Omental fat pad (tissue), 4 donors: ENCODE measurements around the gene GOLGA3. TPM values are rescaled to one million over a fixed set of nuclear protein-coding genes. Genes with fewer than 3 reads are reported as not detected.
"Not testable (repeated sequence)": the region's sequence is repeated elsewhere in the genome, so short reads cannot be mapped to it uniquely, and the experiment has no call there.

Experiments
- ATAC-seq: fragments of 150-250 bp; one replicate; pipeline ENCODE4 v1.9.1; 2016; ENCODE audit warnings: mild to moderate bottlenecking, moderate library complexity; ENCODE audit not compliant: low FRiP score
- DNase-seq: peaks from one replicate; pipeline ENCODE4 v3.0.0-alpha.2; 2019; ENCODE audit warnings: low spot score
- total RNA-seq, 4 donors: library from RNA; depleted of rRNA; stranded (reverse); fragments of >200 nt; gene quantifications; one replicate each; pipeline ENCODE4 v1.1.0, GENCODE V29; 2016
- TF ChIP-seq, protein P1 (sequence below), 3 donors: fragments of 450-650 bp; IDR thresholded peaks; one replicate each; pipeline ENCODE4 v1.5.1; 2016 to 2017; ENCODE audit warnings: antibody characterized with exemption in 3 of 3, mild to moderate bottlenecking in 3 of 3, moderate library complexity in 2 of 3

The GOLGA3 gene, protein sequence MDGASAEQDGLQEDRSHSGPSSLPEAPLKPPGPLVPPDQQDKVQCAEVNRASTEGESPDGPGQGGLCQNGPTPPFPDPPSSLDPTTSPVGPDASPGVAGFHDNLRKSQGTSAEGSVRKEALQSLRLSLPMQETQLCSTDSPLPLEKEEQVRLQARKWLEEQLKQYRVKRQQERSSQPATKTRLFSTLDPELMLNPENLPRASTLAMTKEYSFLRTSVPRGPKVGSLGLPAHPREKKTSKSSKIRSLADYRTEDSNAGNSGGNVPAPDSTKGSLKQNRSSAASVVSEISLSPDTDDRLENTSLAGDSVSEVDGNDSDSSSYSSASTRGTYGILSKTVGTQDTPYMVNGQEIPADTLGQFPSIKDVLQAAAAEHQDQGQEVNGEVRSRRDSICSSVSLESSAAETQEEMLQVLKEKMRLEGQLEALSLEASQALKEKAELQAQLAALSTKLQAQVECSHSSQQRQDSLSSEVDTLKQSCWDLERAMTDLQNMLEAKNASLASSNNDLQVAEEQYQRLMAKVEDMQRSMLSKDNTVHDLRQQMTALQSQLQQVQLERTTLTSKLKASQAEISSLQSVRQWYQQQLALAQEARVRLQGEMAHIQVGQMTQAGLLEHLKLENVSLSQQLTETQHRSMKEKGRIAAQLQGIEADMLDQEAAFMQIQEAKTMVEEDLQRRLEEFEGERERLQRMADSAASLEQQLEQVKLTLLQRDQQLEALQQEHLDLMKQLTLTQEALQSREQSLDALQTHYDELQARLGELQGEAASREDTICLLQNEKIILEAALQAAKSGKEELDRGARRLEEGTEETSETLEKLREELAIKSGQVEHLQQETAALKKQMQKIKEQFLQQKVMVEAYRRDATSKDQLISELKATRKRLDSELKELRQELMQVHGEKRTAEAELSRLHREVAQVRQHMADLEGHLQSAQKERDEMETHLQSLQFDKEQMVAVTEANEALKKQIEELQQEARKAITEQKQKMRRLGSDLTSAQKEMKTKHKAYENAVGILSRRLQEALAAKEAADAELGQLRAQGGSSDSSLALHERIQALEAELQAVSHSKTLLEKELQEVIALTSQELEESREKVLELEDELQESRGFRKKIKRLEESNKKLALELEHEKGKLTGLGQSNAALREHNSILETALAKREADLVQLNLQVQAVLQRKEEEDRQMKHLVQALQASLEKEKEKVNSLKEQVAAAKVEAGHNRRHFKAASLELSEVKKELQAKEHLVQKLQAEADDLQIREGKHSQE (N-terminal part only)
- total RNA-seq: 100 to 1,000 TPM in 1 of 4 donors, 10 to 100 TPM in 3; 55.0 to 136 (median 72.5) TPM

DNA sequence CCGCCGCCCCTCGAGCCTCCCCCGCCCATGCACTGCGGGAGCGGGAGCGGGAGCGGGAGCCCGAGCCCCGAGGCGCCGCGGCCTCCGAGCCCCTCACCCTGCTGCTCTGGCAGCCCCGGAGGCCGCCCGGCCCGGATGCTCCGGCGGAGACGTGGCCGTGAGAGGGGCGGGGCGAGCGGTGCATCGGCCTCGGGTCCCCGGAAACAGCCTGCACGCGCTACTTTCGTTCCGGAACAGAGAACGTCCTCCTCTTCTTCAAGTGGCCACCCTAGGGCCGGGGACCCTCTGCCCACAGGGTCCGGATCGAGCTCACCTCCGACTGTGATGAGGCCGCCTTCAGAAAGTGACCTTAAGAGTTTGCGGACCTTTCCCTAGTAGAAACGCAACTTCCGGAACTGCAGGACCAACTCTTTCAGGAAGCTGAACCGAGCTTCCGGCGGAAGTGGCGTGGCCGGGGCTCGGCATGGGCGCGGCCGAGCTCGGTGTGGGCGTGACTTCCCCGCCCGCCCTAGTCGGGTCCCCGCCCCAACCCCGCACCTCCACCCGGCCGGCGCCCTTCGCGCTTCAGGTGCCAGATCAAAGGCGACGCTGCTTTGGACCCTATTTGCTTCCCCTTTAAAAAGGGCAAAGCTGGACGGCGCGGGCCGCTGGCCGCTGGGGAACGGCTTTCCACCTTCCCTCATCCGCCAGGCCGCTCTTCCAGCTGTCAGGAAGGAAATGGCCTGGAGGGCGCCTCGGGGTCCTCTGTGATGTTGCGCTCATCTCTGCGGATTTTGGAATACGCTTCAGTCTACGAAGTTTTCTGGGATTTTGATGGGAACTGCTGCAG, at the start of gene GOLGA3:
Gene GOLGA3, minus strand, starts transcription at position 164 of the 829 bp plus-strand sequence. CDS start 6,741 bp downstream, outside the sequence.
- ATAC-seq (peak; percentile 95), DNase-seq (peak; percentile 93)
- TF ChIP-seq, protein P1, sequence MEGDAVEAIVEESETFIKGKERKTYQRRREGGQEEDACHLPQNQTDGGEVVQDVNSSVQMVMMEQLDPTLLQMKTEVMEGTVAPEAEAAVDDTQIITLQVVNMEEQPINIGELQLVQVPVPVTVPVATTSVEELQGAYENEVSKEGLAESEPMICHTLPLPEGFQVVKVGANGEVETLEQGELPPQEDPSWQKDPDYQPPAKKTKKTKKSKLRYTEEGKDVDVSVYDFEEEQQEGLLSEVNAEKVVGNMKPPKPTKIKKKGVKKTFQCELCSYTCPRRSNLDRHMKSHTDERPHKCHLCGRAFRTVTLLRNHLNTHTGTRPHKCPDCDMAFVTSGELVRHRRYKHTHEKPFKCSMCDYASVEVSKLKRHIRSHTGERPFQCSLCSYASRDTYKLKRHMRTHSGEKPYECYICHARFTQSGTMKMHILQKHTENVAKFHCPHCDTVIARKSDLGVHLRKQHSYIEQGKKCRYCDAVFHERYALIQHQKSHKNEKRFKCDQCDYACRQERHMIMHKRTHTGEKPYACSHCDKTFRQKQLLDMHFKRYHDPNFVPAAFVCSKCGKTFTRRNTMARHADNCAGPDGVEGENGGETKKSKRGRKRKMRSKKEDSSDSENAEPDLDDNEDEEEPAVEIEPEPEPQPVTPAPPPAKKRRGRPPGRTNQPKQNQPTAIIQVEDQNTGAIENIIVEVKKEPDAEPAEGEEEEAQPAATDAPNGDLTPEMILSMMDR (IDR thresholded peaks at IDR 0.05): no peak

DNA sequence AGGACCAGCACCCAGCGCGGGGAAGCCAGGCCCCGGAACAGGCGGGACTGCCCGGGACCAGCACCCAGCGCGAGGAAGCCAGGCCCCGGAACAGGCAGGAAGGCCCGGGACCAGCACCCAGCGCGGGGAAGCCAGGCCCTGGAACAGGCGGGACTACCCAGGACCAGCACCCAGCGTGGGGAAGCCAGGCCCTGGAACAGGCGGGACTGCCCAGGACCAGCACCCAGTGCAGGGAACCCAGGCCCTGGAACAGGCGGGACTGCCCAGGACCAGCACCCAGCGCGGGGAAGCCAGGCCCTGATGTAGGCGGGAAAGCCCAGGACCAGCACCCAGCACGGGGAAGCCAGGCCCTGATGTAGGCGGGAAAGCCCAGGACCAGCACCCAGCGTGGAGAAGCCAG, 46.0 kb upstream of the GOLGA3 start:
- not testable (repeated sequence) for ATAC-seq, DNase-seq

DNA sequence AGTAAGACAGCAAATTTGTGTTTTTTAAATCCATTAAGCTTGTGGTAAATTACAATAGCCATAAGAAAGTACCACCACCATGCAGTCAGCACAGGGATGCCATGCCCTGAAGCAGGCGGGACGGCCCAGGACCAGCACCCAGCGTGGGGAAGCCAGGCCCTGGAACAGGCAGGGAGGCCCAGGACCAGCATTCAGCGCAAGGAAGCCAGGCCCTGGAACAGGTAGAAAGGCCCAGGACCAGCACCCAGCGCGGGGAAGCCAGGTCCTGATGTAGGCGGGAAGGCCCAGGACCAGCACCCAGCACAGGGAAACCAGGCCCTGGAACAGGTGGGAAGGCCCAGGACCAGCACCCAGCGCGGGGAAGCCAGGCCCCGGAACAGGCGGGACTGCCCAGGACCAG, 45.5 kb upstream of the GOLGA3 start:
- ATAC-seq: no peak
- DNase-seq: no peak
- TF ChIP-seq, protein P1 (IDR thresholded peaks at IDR 0.05): no peak

DNA sequence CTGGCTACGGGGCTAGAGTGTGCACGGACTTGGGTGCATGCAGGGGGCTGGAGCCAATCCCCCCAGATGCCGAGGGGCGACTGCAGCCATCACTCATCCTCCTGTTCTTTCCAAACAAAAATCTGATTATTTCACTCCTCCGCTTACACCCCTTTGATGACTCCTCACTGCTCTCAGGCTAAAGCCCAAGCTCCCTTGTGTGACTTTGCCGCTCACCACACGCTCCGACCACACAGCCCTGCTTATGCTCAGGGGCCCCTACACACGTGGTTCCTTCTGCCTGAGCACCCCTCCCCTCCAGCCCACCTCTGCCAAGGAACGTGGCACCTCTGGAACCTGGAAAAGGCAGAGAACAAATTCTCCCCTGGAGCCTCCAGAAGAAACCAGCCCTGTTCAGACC, 45.1 kb upstream of the GOLGA3 start:
- TF ChIP-seq, protein P1 (IDR thresholded peaks at IDR 0.05): no peak
- no peak for DNase-seq
- ATAC-seq: no peak

DNA sequence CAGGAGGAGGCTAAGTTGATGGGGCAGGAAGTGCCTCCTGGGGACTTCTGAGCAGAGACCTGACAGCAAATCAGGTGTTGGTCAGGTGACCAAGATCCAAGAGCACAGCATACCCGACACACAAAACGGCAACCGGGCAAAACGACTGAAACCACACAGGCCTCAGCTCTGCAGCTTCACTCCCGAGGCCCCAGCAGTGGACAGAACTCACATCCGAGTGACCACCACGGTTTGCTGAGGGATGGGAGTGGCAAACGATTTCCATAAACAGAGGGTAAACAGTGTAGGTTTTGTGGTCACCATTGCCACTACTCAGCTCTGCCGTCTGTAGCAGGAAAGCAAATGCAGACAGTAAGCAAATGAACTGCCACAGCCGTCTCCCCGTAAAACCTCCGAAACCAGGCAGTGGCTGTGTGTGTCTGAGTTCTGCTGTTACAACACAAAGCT, 44.3 kb upstream of the GOLGA3 start:
- TF ChIP-seq, protein P1 (IDR thresholded peaks at IDR 0.05): no peak
- no peak for ATAC-seq
- DNase-seq: no peak

DNA sequence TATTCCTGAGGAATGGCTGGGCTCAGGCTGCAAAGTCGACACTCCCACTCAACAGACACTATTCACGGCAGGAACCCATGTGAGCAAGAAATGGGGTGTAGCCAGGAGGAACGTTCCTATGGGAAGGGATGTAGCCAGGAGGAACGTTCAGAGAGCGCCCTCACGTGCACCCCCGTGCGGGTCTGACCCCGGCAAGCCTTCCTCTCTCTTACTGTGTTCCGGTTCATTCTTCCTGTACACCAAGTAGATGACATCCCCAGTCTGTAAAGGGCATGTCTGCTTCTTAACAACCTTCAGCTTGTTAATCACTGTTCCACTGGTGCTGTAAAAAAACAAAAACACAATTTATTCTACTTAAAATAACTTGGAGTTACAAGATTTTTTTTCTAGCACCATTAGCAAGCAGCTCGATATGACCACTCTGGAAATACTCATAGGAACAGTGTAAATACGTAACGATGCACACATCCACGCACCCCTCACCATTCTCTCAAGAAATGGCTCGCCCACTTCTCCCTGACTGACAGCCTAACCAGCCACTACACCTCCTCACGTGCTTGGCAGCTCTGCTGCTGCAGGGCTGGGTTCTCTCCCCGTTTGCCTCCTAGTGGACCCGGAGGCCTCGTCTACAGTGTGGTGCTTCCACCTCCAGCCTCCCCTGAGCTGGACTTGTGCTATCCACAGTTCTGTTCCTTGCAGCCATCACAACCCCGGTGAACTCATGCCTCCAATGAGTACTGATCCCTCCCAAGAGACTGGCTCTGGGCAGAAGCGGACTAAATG, 43.6 kb upstream of the GOLGA3 start:
- TF ChIP-seq, protein P1 (IDR thresholded peaks at IDR 0.05): no peak
- DNase-seq (no peak), ATAC-seq (no peak)
